Left ventricle myocardium inferior (tissue), 1 donor: ENCODE measurements around the gene SNX25. TPM values are rescaled to one million over a fixed set of nuclear protein-coding genes. Genes with fewer than 3 reads are reported as not detected.
"Not testable (repeated sequence)": the region's sequence is repeated elsewhere in the genome, so short reads cannot be mapped to it uniquely, and the experiment has no call there.

ENCODE experiments used
- DNase-seq: peaks from one replicate; pipeline ENCODE4 v3.0.0-alpha.2; 2020
- H3K27ac ChIP-seq: fragments of 200-600 bp; replicated peaks from 2 replicates; pipeline ENCODE4 v1.8.0; 2021
- H3K27me3 ChIP-seq: fragments of 200-600 bp; 2 replicates; pipeline ENCODE4 v1.8.0; 2021; ENCODE audit warnings: low read depth
- H3K36me3 ChIP-seq: fragments of 200-600 bp; 2 replicates; pipeline ENCODE4 v1.8.0; 2021
- H3K4me1 ChIP-seq: fragments of 200-600 bp; 2 replicates; pipeline ENCODE4 v1.8.0; 2021
- H3K4me3 ChIP-seq: fragments of 200-600 bp; 2 replicates; pipeline ENCODE4 v1.8.0; 2021; ENCODE audit warnings: mild to moderate bottlenecking, moderate library complexity
- H3K9me3 ChIP-seq: fragments of 200-600 bp; replicated peaks from 2 replicates; pipeline ENCODE4 v1.8.0; 2021
- CTCF ChIP-seq: fragments of 200-600 bp; IDR thresholded peaks from 2 replicates; pipeline ENCODE4 v1.8.0; 2021; ENCODE audit warnings: antibody characterized with exemption, mild to moderate bottlenecking, borderline replicate concordance
- intact Hi-C: fragments of 100-400 bp; cut with micrococcal nuclease; formaldehyde crosslinking; loops from one replicate; pipeline ENCODE4 v1.11.0; 2022
- total RNA-seq: library from RNA; stranded (reverse); fragmentation: NEBNext Ultra II Directional; extraction: Animal tissue kit (Norgen Biotek cat#: 25700); gene quantifications from one replicate; pipeline ENCODE4 v1.2.1, GENCODE V29; 2021
- donor health status: DM: no; HTN: yes; CAD: no; lungs with severe emphysema.

Gene SNX25
- total RNA-seq, 1 donor from 2014 or later, result 10.8 TPM

GRCh38 chr4:185359767-185360446 is 150.5 kb downstream of the SNX25 start:
- intact Hi-C loops, result no loop called here
- Histone ChIP-seq H3K4me1 (no peaks in the 10 kb centered on the region), H3K27ac (no peak overlapping the region), H3K9me3 (no peaks in the 10 kb centered on the region), H3K4me3 (no peak overlapping the region), H3K27me3 (no peaks in the 10 kb centered on the region), H3K36me3 (peaks cover 8% of the 10 kb centered on the region)
- TF ChIP-seq CTCF, result no peak
- no peak for DNase-seq

- Histone ChIP-seq H3K4me3 (no peak overlapping the region), H3K36me3 (peaks cover 7% of the 10 kb centered on the region), H3K9me3 (no peaks in the 10 kb centered on the region), H3K27me3 (no peaks in the 10 kb centered on the region), H3K4me1 (no peaks in the 10 kb centered on the region), H3K27ac (no peak overlapping the region)
- no peak for TF ChIP-seq CTCF
- intact Hi-C loops, result no loop called here
- DNase-seq, result no peak
Observed at GRCh38 chr4:185361872-185362271, 152.5 kb downstream of the SNX25 start.

GRCh38 chr4:185362570-185362969 is 153.2 kb downstream of the SNX25 start:
- H3K4me3 ChIP-seq, H3K27me3 ChIP-seq, H3K9me3 ChIP-seq, intact Hi-C loops, DNase-seq, H3K4me1 ChIP-seq, H3K36me3 ChIP-seq: not testable (repeated sequence)
- peak overlapping the region; percentile 47 for H3K27ac ChIP-seq

GRCh38 chr4:185363251-185363650 is 153.9 kb downstream of the SNX25 start:
- intact Hi-C loops, result no loop called here
- DNase-seq, result no peak
- no peak overlapping the region for H3K4me3 ChIP-seq
- H3K9me3 ChIP-seq, result no peaks in the 10 kb centered on the region
- no peak for TF ChIP-seq CTCF
- H3K27ac ChIP-seq, result peak overlapping the region; percentile 47
- no peaks in the 10 kb centered on the region for H3K27me3 ChIP-seq
- no peaks in the 10 kb centered on the region for H3K4me1 ChIP-seq
- peaks cover 4% of the 10 kb centered on the region for H3K36me3 ChIP-seq

- no peaks in the 10 kb centered on the region for H3K27me3 ChIP-seq
- DNase-seq, result no peak
- no peaks in the 10 kb centered on the region for H3K9me3 ChIP-seq
- H3K27ac ChIP-seq, result no peak overlapping the region
- no peak overlapping the region for H3K4me3 ChIP-seq
- no peak for TF ChIP-seq CTCF
- no peaks in the 10 kb centered on the region for H3K4me1 ChIP-seq
- intact Hi-C loops, result no loop called here
- peaks cover 4% of the 10 kb centered on the region for H3K36me3 ChIP-seq
Observed at GRCh38 chr4:185364886-185365285, 155.5 kb downstream of the SNX25 start.

GRCh38 chr4:185369731-185370130 is 160.3 kb downstream of the SNX25 start:
- intact Hi-C loops, result no loop called here
- TF ChIP-seq CTCF, result no peak
- no peak for DNase-seq
- H3K27ac ChIP-seq, result no peak overlapping the region
- H3K36me3 ChIP-seq, result peaks cover 28% of the 10 kb centered on the region
- no peaks in the 10 kb centered on the region for H3K4me1 ChIP-seq
- H3K4me3 ChIP-seq, result no peak overlapping the region
- no peaks in the 10 kb centered on the region for H3K9me3 ChIP-seq
- H3K27me3 ChIP-seq, result no peaks in the 10 kb centered on the region
